ENCODE data around the gene PRDM16.

The PRDM16 gene

GRCh38 chr1:3366126-3367051 is 297.4 kb downstream of the PRDM16 start:
- no peak for DNase-seq (ENCODE audit: low read depth in 1 of 2, low spot score in 1 of 2)

DNA sequence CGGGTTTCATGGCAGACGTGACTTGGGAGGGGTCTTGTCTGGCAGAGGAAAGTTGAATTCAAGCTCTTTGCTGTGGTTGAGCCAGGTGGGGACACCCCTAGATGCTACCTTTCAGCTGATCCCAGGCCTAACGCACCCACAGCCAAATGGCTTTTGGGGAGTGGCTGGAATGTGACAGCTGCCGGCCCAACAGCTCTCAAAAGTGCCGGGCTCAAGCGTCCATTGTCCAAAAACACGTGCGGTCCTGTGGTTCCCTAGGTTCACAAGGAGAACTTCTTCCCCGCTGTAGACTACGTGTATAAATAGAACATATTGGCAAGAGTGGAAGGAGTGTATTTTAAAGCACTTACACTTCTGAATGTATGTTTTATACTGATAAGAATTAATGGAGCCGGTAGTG is 298.4 kb downstream of the PRDM16 start:
- no peak for DNase-seq (ENCODE audit: low read depth in 1 of 2, low spot score in 1 of 2)

GRCh38 chr1:3368059-3368458 is 299.1 kb downstream of the PRDM16 start:
- DNase-seq (ENCODE audit: low read depth in 1 of 2, low spot score in 1 of 2): no peak

GRCh38 chr1:3368711-3369445 is 299.9 kb downstream of the PRDM16 start:
- DNase-seq (ENCODE audit: low read depth in 1 of 2, low spot score in 1 of 2): no peak

- DNase-seq (ENCODE audit: low read depth in 1 of 2, low spot score in 1 of 2): no peak
Measured at GRCh38 chr1:3369446-3370076, 300.6 kb downstream of the PRDM16 start.

DNA sequence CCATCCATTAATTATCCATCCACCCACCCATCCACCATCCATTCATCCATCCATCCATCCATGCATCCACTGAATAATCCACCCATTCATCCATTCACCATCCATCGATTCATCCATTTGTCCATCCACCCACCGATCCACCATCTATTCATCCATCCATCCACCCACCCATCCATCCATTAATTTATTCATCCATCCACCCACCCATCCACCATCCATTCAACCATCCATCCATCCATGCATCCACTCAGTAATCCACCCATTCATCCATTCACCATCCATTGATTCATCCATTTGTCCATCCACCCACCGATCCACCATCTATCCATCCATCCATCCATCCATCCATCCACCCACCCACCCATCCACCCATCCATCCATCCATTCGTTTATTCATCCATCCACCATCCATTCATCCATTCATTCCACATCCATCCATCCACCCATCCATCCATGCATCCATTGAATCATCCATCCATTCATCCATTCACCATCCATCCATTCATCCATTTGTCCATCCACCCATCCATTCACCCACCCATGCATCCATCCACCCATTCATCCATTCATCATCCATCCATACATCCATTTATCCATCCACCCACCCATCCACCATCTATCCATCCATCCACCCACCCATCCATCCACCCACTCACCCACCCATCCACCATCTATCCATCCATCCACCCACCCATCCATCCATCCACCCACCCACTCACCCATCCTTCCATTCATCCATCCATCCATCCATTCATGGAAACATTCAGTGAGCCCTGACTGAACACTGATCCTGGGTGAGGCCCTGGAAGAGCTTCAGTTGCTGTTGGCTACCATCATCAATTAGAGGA is 302.1 kb downstream of the PRDM16 start:
- no peak for DNase-seq (ENCODE audit: low read depth in 1 of 2, low spot score in 1 of 2)

- DNase-seq (ENCODE audit: low read depth in 1 of 2, low spot score in 1 of 2): no peak
Measured at GRCh38 chr1:3372317-3372716, 303.3 kb downstream of the PRDM16 start.

- no peak for DNase-seq (ENCODE audit: low read depth in 1 of 2, low spot score in 1 of 2)
Measured at GRCh38 chr1:3373175-3373574, 304.2 kb downstream of the PRDM16 start.

DNA sequence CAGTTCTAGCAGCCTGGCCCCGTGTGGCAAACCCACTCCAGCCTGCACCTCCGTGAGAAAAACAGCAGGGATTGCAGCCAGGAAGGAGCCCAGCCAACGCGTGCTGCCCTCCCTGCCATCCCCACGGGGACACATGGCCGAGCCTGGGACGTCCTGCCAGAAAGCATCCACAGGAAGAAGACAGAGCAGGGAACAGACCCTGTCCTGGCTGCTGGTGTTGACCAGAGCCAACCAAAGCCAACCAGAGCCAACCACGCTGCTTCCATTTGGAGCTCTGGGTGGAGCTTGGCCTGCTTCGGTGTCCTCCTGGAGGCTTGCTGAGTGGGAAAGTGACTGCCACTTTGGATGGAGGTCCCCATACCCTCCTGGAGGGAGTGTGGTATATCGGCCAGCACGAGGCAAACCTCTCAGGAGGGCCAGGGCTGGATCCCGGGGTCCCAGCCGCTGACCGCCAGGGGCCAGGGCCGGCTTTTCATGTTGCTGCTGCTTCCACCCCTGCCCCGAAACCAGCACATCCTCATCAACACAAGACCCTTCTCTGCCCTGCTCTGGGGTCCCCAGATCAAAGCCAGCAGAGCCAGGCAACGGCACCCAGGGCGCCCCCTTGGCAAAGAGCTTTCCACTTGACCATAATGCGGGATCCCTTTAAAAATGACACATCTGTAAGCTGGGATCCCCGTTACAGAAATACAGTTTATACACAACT is 304.9 kb downstream of the PRDM16 start:
- no peak for DNase-seq (ENCODE audit: low read depth in 1 of 2, low spot score in 1 of 2)

- DNase-seq (ENCODE audit: low read depth in 1 of 2, low spot score in 1 of 2): no peak
Measured at GRCh38 chr1:3375245-3375644, 306.2 kb downstream of the PRDM16 start.

DNA sequence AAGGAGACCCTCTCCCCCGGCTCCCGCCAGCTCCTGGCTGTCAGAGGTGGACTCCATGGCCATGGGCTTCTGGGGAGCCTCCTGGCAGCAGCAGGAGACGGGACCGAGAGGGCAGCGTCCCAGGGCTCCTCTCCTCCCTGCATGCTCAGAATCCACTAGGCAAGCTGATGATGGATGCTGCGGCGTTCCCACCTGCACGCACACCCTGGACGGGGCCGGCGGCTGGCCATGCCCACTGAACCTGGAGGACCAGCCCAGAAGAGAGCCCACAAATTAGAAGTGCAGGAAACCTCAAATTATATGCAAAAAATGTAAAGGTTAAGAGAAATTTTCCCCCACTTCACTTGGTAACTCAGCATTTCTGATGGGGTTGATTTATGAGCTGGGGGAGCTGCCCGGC is 308.2 kb downstream of the PRDM16 start:
- DNase-seq (ENCODE audit: low read depth in 1 of 2, low spot score in 1 of 2): no peak

DNA sequence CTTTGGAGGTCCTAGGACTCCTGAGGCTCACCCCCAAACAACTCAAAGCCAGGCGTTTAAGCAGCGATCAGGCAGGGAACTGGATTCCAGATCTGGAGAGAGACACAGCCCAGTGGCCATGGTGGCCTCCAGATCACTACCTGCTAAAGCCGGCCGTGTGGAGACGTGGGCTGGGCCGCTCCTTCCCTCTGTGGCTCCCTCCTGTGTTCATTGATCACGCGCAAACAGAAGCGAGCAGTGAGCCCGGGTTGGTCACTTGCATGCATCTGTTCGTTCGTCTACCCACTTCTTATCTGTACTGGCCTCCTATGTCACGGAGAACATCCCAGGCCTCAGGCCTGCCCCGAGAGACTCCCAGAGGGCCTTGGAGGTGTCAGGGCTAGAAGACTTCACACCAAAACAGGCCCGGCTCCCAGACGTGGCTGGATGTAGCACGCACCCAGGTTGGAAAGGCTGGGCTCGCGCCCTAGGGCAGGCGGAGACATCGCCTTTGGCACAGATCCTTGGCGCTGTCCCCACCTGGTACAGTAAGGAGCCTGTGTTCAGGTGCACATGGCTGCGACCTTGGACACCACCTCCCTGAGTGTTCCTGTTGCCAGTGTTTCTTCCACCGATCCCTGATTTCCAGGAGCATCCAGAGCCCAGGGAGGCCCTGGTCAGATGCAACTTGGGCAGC is 308.7 kb downstream of the PRDM16 start:
- DNase-seq (ENCODE audit: low read depth in 1 of 2, low spot score in 1 of 2): no peak

- no peak for DNase-seq (ENCODE audit: low read depth in 1 of 2, low spot score in 1 of 2)
Measured at GRCh38 chr1:3378411-3379208, 309.6 kb downstream of the PRDM16 start.

DNA sequence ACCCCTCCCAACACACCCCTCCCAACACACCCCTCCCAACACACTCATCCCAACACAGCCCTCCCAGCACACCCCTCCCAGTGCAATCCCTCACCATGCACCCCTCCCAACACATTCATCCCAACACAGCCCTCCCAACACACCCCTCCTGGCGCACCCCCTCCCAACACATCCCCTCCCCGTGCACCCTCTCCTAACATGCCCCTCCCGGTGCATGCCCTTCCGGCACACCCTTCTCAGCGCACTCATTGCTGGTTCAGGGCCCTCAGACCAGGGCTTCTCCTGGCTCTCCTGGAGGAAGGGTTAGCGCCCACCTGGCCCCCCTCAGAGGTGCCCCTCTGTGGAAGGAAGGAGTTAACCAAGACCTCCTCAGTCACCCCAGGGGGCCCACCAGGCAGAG is 310.9 kb downstream of the PRDM16 start:
- no peak for DNase-seq (ENCODE audit: low read depth in 1 of 2, low spot score in 1 of 2)

DNA sequence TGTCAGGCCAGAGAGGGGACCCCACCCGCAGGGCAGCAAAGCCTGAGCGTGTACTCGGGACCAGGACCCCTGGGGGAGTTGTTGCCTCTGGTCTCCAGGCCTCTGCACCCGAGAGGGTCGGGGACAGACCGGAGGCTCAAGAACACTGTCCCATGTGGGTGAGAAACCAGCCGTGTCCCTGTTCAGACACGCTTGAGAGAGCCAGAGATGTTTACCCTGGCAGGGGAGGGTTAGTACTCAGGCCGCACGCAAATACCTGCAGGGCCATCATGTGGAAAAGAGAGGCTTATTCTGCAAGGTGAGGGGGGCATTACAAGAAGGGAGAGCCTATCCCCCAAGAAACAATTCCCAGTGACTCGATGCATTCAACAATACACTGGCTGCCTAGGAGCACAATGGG is 311.5 kb downstream of the PRDM16 start:
- no peak for DNase-seq (ENCODE audit: low read depth in 1 of 2, low spot score in 1 of 2)

GRCh38 chr1:3381901-3382300 is 312.9 kb downstream of the PRDM16 start:
- no peak for DNase-seq (ENCODE audit: low read depth in 1 of 2, low spot score in 1 of 2)

GRCh38 chr1:3382326-3383057 is 313.5 kb downstream of the PRDM16 start:
- no peak for DNase-seq (ENCODE audit: low read depth in 1 of 2, low spot score in 1 of 2)

DNA sequence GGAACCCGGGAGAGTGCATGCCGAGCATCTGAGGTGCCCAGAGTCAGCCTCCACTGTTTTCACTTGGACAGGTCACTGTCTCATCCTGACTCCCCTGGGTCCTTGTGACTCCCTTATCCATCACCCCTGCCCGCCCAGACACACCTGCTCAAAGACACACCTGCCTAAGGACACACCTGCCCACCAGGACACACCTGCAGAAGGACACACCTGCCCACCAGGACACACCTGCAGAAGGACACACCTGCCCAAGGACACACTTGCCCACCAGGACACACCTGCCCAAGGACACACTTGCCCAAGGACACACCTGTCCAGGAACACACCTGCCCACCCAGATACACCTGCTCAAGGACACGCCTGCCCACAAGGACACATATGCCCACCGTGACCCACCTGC is 314.7 kb downstream of the PRDM16 start:
- no peak for DNase-seq (ENCODE audit: low read depth in 1 of 2, low spot score in 1 of 2)
